ENCODE results near the gene CREBBP. TPM values are rescaled to one million over a fixed set of nuclear protein-coding genes. Genes with fewer than 3 reads are reported as not detected.

The CREBBP gene
- polyA plus RNA-seq, 1 experiment, result 6.6 TPM

- no peak for TF ChIP-seq CTCF (IDR thresholded peaks at IDR 0.05; ENCODE audit: insufficient read depth, low read depth, low read length)
- H3K36me3 ChIP-seq (ENCODE audit: control insufficient read depth, insufficient read depth, low read length), result peaks cover 25% of the 10 kb centered on the region
- ChIA-PET CTCF (interaction anchor here (1.1 kb wide), 1 partner anchor 17 kb away, joined by 3 read pairs; no protein-coding TSS in a partner anchor), POLR2A (no interaction called here)
- DNase-seq (ENCODE audit: low read depth), result no peak
- no peaks in the 10 kb centered on the region for H3K27me3 ChIP-seq (ENCODE audit: control insufficient read depth, insufficient read depth, low read length)
- no peak overlapping the region for H3K4me3 ChIP-seq (ENCODE audit: low read depth, low read length)
These were observed 92.4 kb downstream of the CREBBP start for GRCh38 chr16:3787924-3788661.

GRCh38 chr16:3785413-3785812 is 95.1 kb downstream of the CREBBP start:
- POLR2A ChIA-PET, result no interaction called here
- no peak for DNase-seq (ENCODE audit: low read depth)
- no peak for TF ChIP-seq CTCF (IDR thresholded peaks at IDR 0.05; ENCODE audit: insufficient read depth, low read depth, low read length)
- no peak overlapping the region for H3K4me3 ChIP-seq (ENCODE audit: low read depth, low read length)
- no peaks in the 10 kb centered on the region for H3K27me3 ChIP-seq (ENCODE audit: control insufficient read depth, insufficient read depth, low read length)
- CTCF ChIA-PET, result no interaction called here
- peaks cover 18% of the 10 kb centered on the region for H3K36me3 ChIP-seq (ENCODE audit: control insufficient read depth, insufficient read depth, low read length)

- no peak overlapping the region for H3K4me3 ChIP-seq (ENCODE audit: low read depth, low read length)
- H3K36me3 ChIP-seq (ENCODE audit: control insufficient read depth, insufficient read depth, low read length), result peaks cover 22% of the 10 kb centered on the region
- H3K27me3 ChIP-seq (ENCODE audit: control insufficient read depth, insufficient read depth, low read length), result no peaks in the 10 kb centered on the region
- CTCF ChIA-PET, result interaction anchor here (0.8 kb wide), 1 partner anchor 89 kb away, joined by 3 read pairs; no protein-coding TSS in a partner anchor
- no peak for DNase-seq (ENCODE audit: low read depth)
- POLR2A ChIA-PET, result interaction anchor here (0.7 kb wide), 1 partner anchor 1813 kb away, joined by 3 read pairs; no protein-coding TSS in a partner anchor
- TF ChIP-seq CTCF (IDR thresholded peaks at IDR 0.05; ENCODE audit: insufficient read depth, low read depth, low read length), result no peak
These were observed 97.0 kb downstream of the CREBBP start for GRCh38 chr16:3783516-3783915.

GRCh38 chr16:3782566-3782965 is 97.9 kb downstream of the CREBBP start:
- ChIA-PET POLR2A (no interaction called here), CTCF (no interaction called here)
- Histone ChIP-seq H3K4me3 (ENCODE audit: low read depth, low read length) (no peak overlapping the region), H3K36me3 (ENCODE audit: control insufficient read depth, insufficient read depth, low read length) (peaks cover 24% of the 10 kb centered on the region), H3K27me3 (ENCODE audit: control insufficient read depth, insufficient read depth, low read length) (no peaks in the 10 kb centered on the region)
- no peak for TF ChIP-seq CTCF (IDR thresholded peaks at IDR 0.05; ENCODE audit: insufficient read depth, low read depth, low read length)
- no peak for DNase-seq (ENCODE audit: low read depth)

GRCh38 chr16:3781421-3781820 is 99.1 kb downstream of the CREBBP start:
- TF ChIP-seq CTCF (IDR thresholded peaks at IDR 0.05; ENCODE audit: insufficient read depth, low read depth, low read length), result no peak
- Histone ChIP-seq H3K4me3 (ENCODE audit: low read depth, low read length) (no peak overlapping the region), H3K27me3 (ENCODE audit: control insufficient read depth, insufficient read depth, low read length) (no peaks in the 10 kb centered on the region), H3K36me3 (ENCODE audit: control insufficient read depth, insufficient read depth, low read length) (peaks cover 24% of the 10 kb centered on the region)
- no peak for DNase-seq (ENCODE audit: low read depth)
- POLR2A ChIA-PET, result no interaction called here
- CTCF ChIA-PET, result interaction anchor here (1.1 kb wide), 1 partner anchor 9 kb away, joined by 5 read pairs; no protein-coding TSS in a partner anchor

Data from BJ (cell line).